22Rv1 (cell line): Measurements from ENCODE around the gene ARMC5.

Experiments used
- ZFX ChIP-seq: fragments of 450-650 bp; IDR thresholded peaks from 2 replicates; pipeline ENCODE4 v1.6.1; 2017; ENCODE audit warnings: antibody characterized with exemption, borderline replicate concordance
- TF ChIP-seq, protein P1 (sequence below): fragments of 450-650 bp; IDR thresholded peaks from 2 replicates; pipeline ENCODE4 v1.5.1; 2017; ENCODE audit warnings: mild to moderate bottlenecking

DNA sequence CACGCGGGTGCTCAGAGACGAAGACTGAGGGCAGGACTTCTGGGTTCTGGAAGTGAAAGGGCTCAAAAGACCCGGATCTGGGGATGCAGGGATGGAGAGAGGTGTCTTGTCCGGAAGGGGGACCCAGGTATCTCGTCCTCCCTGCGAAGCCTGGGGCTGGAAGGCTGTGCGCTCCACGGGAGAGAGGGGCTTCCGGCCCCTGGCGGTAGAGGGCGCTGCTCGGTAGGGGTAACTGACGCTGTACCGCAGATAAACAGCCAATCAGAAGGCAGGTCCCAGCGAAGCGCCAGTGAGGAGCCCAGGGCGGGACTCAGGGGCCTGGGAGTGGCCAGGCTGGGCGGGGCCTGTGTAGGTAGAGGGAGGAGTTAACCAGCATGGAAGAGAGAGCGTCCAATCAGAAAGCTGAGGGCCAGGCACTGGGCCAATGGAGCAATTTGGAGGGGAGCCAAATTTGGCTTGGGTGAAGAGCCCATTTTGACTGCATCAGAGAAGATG lies 13.5 kb downstream of the ARMC5 start:
- TF ChIP-seq, protein P1, sequence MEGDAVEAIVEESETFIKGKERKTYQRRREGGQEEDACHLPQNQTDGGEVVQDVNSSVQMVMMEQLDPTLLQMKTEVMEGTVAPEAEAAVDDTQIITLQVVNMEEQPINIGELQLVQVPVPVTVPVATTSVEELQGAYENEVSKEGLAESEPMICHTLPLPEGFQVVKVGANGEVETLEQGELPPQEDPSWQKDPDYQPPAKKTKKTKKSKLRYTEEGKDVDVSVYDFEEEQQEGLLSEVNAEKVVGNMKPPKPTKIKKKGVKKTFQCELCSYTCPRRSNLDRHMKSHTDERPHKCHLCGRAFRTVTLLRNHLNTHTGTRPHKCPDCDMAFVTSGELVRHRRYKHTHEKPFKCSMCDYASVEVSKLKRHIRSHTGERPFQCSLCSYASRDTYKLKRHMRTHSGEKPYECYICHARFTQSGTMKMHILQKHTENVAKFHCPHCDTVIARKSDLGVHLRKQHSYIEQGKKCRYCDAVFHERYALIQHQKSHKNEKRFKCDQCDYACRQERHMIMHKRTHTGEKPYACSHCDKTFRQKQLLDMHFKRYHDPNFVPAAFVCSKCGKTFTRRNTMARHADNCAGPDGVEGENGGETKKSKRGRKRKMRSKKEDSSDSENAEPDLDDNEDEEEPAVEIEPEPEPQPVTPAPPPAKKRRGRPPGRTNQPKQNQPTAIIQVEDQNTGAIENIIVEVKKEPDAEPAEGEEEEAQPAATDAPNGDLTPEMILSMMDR: peak; percentile 93
- TF ChIP-seq ZFX: no peak
